T-helper 2 cell treated with Interferon-gamma antibody and Interleukin-4, amounts not matched to agents 5 μg/mL and 100 μg/mL, for 36 hours (primary cell): ENCODE data around the gene PLEKHM3.

Experiments used
- DNase-seq: peaks from one replicate; pipeline ENCODE4 v3.0.0; 2021; ENCODE audit warnings: low spot score
- H3K27ac Mint-ChIP-seq: one replicate; pipeline ENCODE4 v1.8.0; 2021; ENCODE audit warnings: mild to moderate bottlenecking, mixed read lengths
- H3K27me3 Mint-ChIP-seq: one replicate; pipeline ENCODE4 v1.8.0; 2021; ENCODE audit warnings: low read depth, mixed read lengths
- H3K36me3 Mint-ChIP-seq: one replicate; pipeline ENCODE4 v1.8.0; 2021; ENCODE audit warnings: low read depth, mixed read lengths
- H3K4me1 Mint-ChIP-seq: one replicate; pipeline ENCODE4 v1.8.0; 2021; ENCODE audit warnings: low read depth, mixed read lengths
- H3K4me3 Mint-ChIP-seq: one replicate; pipeline ENCODE4 v1.8.0; 2022; ENCODE audit warnings: mild to moderate bottlenecking, moderate library complexity, mixed read lengths
- H3K9me3 Mint-ChIP-seq: one replicate; pipeline ENCODE4 v1.8.0; 2021; ENCODE audit warnings: mixed read lengths

PLEKHM3 gene

GRCh38 chr2:207839575-207839974 lies 185.8 kb downstream of the PLEKHM3 start:
- Mint-ChIP-seq H3K4me1 (no peaks in the 10 kb centered on the region), H3K9me3 (no peaks in the 10 kb centered on the region), H3K27ac (no peak overlapping the region), H3K36me3 (no peaks in the 10 kb centered on the region), H3K27me3 (no peaks in the 10 kb centered on the region), H3K4me3 (no peak overlapping the region)
- DNase-seq = no peak

- Mint-ChIP-seq H3K27ac (no peak overlapping the region), H3K36me3 (no peaks in the 10 kb centered on the region), H3K4me1 (no peaks in the 10 kb centered on the region), H3K9me3 (no peaks in the 10 kb centered on the region), H3K27me3 (no peaks in the 10 kb centered on the region), H3K4me3 (no peak overlapping the region)
- DNase-seq = no peak
Observed at GRCh38 chr2:207839028-207839427, 186.3 kb downstream of the PLEKHM3 start.

DNA sequence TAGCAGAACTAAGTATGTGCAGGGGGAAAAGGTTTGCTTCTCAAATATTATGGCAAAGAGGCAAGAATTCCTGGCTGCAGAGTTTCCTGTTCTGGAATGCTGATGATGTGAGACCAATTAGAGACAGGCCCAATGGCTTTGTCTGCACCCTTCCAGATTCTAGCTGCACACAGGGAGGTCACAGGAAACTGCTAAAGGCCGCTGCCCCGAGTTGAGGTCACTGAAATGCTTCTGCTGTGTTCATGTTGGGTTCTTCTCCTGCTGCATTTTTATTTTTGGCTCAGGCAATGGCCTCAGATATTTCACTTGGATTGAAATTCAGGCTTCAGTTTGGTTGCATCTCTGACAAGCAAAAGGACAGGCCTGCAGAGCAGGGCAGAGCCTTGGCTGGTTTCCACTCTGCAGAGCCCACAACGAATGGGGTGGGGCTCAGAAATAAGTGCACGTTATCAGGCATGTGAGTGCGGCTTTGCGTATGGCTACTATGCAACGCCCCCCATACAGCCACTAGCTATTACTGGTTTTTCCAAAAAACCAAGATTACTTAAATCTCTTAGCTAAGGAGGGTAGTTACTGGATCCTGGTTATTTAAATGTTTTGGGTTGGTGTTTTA lies 188.7 kb downstream of the PLEKHM3 start:
- Mint-ChIP-seq H3K9me3 (no peaks in the 10 kb centered on the region), H3K4me3 (no peak overlapping the region), H3K36me3 (no peaks in the 10 kb centered on the region), H3K4me1 (peaks cover 12% of the 10 kb centered on the region), H3K27me3 (no peaks in the 10 kb centered on the region), H3K27ac (no peak overlapping the region)
- DNase-seq = no peak

GRCh38 chr2:207835805-207836204 lies 189.5 kb downstream of the PLEKHM3 start:
- H3K4me3 Mint-ChIP-seq = no peak overlapping the region
- H3K36me3 Mint-ChIP-seq = no peaks in the 10 kb centered on the region
- no peak for DNase-seq
- no peaks in the 10 kb centered on the region for H3K9me3 Mint-ChIP-seq
- no peaks in the 10 kb centered on the region for H3K27me3 Mint-ChIP-seq
- H3K4me1 Mint-ChIP-seq = peaks cover 13% of the 10 kb centered on the region
- no peak overlapping the region for H3K27ac Mint-ChIP-seq

DNA sequence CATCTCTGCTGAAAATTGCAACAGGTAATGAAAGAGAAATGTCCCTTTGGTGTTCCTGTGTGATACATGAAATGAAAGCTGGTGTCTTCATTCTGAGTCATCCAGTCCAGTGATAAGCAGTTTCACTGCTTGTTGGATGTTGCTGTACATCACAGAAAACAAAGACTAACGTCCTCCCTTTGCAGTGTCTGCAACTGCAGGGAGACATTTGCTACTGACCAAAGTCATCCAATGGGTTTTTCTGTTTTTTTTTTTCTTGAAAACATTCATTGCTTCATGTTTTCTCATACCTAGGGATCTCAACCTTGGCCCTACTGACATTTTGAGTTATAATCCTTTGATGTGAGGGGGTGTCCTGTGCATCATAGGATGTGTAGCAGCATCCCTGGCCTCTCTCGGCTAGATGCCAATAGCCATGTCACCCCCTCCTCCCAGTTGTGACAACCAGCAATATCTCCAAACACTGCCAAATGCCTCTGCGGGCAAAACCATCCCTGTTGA lies 192.0 kb downstream of the PLEKHM3 start:
- peak; percentile 33 for DNase-seq

DNA sequence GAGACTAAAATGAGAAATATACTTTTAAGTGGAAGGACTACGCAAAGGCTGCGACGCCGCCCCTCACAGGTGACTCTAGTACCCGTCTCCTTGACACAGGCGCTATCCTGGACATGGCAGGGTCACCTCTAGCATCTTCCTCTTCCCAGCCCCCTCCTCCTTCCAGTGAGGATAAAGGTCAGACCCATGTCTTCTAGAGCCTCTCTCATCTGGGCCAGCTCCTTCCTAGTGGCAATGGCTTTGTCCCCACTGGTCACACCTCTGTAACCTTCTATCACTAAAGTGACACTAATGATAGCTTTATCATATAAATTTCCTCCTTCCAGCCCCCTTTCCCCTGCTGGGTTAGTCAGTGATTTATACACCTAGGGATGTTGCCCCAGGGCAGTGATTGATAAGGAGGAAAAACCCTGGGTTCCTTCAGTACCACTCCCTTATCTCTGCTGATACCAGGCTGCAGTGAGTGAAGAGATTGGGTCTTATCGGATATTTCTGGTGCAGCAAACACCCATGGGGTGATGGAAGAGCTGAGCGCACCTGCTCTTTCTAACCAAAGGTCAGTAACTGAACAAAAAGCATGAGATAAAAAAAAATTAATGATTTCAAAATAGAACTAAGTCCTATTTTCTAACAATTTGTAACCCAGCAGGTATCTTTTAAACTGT lies 193.6 kb downstream of the PLEKHM3 start:
- Mint-ChIP-seq H3K4me1 (peaks cover 36% of the 10 kb centered on the region), H3K9me3 (no peaks in the 10 kb centered on the region), H3K36me3 (no peaks in the 10 kb centered on the region), H3K27me3 (no peaks in the 10 kb centered on the region), H3K4me3 (no peak overlapping the region), H3K27ac (no peak overlapping the region)
- no peak for DNase-seq

More for the DNA sequence above, 192.0 kb downstream of the PLEKHM3 start:
- no peaks in the 10 kb centered on the region for H3K36me3 Mint-ChIP-seq
- H3K9me3 Mint-ChIP-seq = no peaks in the 10 kb centered on the region
- H3K27ac Mint-ChIP-seq = no peak overlapping the region
- H3K4me3 Mint-ChIP-seq = no peak overlapping the region
- peaks cover 31% of the 10 kb centered on the region for H3K4me1 Mint-ChIP-seq
- no peaks in the 10 kb centered on the region for H3K27me3 Mint-ChIP-seq

- no peaks in the 10 kb centered on the region for H3K9me3 Mint-ChIP-seq
- no peaks in the 10 kb centered on the region for H3K36me3 Mint-ChIP-seq
- no peak overlapping the region for H3K27ac Mint-ChIP-seq
Observed at GRCh38 chr2:207830778-207831438, 194.4 kb downstream of the PLEKHM3 start.

GRCh38 chr2:207828361-207829057 lies 196.8 kb downstream of the PLEKHM3 start:
- Mint-ChIP-seq H3K36me3 (no peaks in the 10 kb centered on the region), H3K4me1 (peaks cover 34% of the 10 kb centered on the region), H3K27me3 (no peaks in the 10 kb centered on the region), H3K9me3 (no peaks in the 10 kb centered on the region), H3K4me3 (peak overlapping the region; percentile 46), H3K27ac (peak overlapping the region; percentile 68)
- DNase-seq = no peak

More at GRCh38 chr2:207830778-207831438, 194.4 kb downstream of the PLEKHM3 start:
- Mint-ChIP-seq H3K4me1 (peaks cover 36% of the 10 kb centered on the region), H3K27me3 (no peaks in the 10 kb centered on the region), H3K4me3 (no peak overlapping the region)
- no peak for DNase-seq

DNA sequence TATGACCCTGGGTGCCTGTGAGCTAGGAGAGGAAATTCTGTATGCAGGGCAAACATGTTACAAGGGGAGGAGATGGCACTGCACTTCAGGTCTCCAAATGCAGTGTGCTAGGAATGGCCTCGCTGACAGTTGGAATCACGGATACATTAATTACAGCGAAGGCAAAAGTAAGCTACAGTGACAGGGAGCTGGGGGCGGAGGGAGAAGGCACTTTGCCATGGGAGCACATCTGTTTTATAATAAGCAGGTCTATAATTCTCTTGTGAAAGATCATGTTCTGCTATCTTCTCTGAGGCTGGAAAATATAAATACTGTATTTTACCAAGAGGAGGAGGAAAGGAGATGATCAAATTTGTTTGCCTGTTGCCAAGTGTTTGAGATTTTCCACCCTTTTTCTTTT lies 199.3 kb downstream of the PLEKHM3 start:
- H3K27ac Mint-ChIP-seq = no peak overlapping the region

GRCh38 chr2:207825045-207825954 lies 200.0 kb downstream of the PLEKHM3 start:
- no peak overlapping the region for H3K4me3 Mint-ChIP-seq
- no peaks in the 10 kb centered on the region for H3K9me3 Mint-ChIP-seq
- DNase-seq = no peak
- no peak overlapping the region for H3K27ac Mint-ChIP-seq
- no peaks in the 10 kb centered on the region for H3K27me3 Mint-ChIP-seq
- H3K36me3 Mint-ChIP-seq = no peaks in the 10 kb centered on the region
- peaks cover 21% of the 10 kb centered on the region for H3K4me1 Mint-ChIP-seq

More for the DNA sequence above, 199.3 kb downstream of the PLEKHM3 start:
- no peak overlapping the region for H3K4me3 Mint-ChIP-seq
- H3K27me3 Mint-ChIP-seq = no peaks in the 10 kb centered on the region
- no peak for DNase-seq
- no peaks in the 10 kb centered on the region for H3K36me3 Mint-ChIP-seq
- H3K4me1 Mint-ChIP-seq = peaks cover 23% of the 10 kb centered on the region
- no peaks in the 10 kb centered on the region for H3K9me3 Mint-ChIP-seq

GRCh38 chr2:207823865-207824264 lies 201.5 kb downstream of the PLEKHM3 start:
- H3K27me3 Mint-ChIP-seq = no peaks in the 10 kb centered on the region
- no peaks in the 10 kb centered on the region for H3K9me3 Mint-ChIP-seq
- H3K4me1 Mint-ChIP-seq = peaks cover 11% of the 10 kb centered on the region
- DNase-seq = no peak
- H3K36me3 Mint-ChIP-seq = no peaks in the 10 kb centered on the region
- H3K27ac Mint-ChIP-seq = no peak overlapping the region
- no peak overlapping the region for H3K4me3 Mint-ChIP-seq

GRCh38 chr2:207819839-207820784 lies 205.2 kb downstream of the PLEKHM3 start:
- Mint-ChIP-seq H3K9me3 (no peaks in the 10 kb centered on the region), H3K36me3 (no peaks in the 10 kb centered on the region), H3K4me3 (no peak overlapping the region), H3K27ac (no peak overlapping the region), H3K27me3 (no peaks in the 10 kb centered on the region), H3K4me1 (no peaks in the 10 kb centered on the region)
- DNase-seq = no peak
